Heart left ventricle (tissue), 16 donors: ENCODE data around the gene NPHP4. TPM values are rescaled to one million over a fixed set of nuclear protein-coding genes. Genes with fewer than 3 reads are reported as not detected.

Experiments used
- ATAC-seq, 4 donors: fragments of 200-7000 bp; cut with Tn5 transposase; one replicate each; pipeline ENCODE4 v1.9.1; 2020 to 2022; ENCODE audit warnings: moderate library complexity in 4 of 4, mild to moderate bottlenecking in 3 of 4, moderate number of reproducible peaks in 1 of 4
- DNase-seq, 5 donors: peaks; one replicate each; pipeline ENCODE4 v3.0.0-alpha.2; 2020
- H3K27ac ChIP-seq, 12 donors: fragments of 200-600 bp; sonication (generic) in 4 of 12; one replicate each; pipeline versions ENCODE4 v1.5.0 to v1.8.0; 2016 to 2022; ENCODE audit warnings: mild to moderate bottlenecking in 2 of 12
- H3K27me3 ChIP-seq, 9 donors: fragments of 200-600 bp; sonication (generic) in 2 of 9; one replicate each; pipeline versions ENCODE4 v1.5.1 to v1.8.0; 2016 to 2022; ENCODE audit warnings: mild to moderate bottlenecking in 3 of 9
- H3K36me3 ChIP-seq, 9 donors: fragments of 200-600 bp; sonication (generic) in 2 of 9; one replicate each; pipeline versions ENCODE4 v1.5.0 to v1.8.0; 2018 to 2022; ENCODE audit warnings: mild to moderate bottlenecking in 2 of 9
- H3K4me1 ChIP-seq, 12 donors: fragments of 200-600 bp; sonication (generic) in 4 of 12; one replicate each; pipeline versions ENCODE4 v1.5.0 to v1.8.0; 2016 to 2022; ENCODE audit warnings: mild to moderate bottlenecking in 3 of 12
- H3K4me3 ChIP-seq, 12 donors: fragments of 200-600 bp; sonication (generic) in 4 of 12; one replicate each; pipeline versions ENCODE4 v1.5.0 to v1.8.0; 2017 to 2022; ENCODE audit warnings: mild to moderate bottlenecking in 9 of 12, moderate library complexity in 4 of 12
- H3K9me3 ChIP-seq, 12 donors: fragments of 200-600 bp; sonication (generic) in 4 of 12; one replicate each; pipeline versions ENCODE4 v1.5.0 to v1.8.0; 2016 to 2022; ENCODE audit warnings: mild to moderate bottlenecking in 1 of 12
- POLR2A ChIP-seq, 2 donors: fragments of 450-650 bp; IDR thresholded peaks; one replicate each; pipeline ENCODE4 v1.6.1; 2017; ENCODE audit warnings: antibody characterized with exemption in 2 of 2, mild to moderate bottlenecking in 2 of 2, moderate library complexity in 2 of 2
- whole genome bisulfite sequencing, 4 donors: extraction: QIAGEN DNeasy Blood & Tissue Kit in 2 of 4; methylation state at CpG; one replicate each; pipeline versions ENCODE4 v1.1.5 to v1.1.7; 2013 to 2018; 5-methylcytosine and 5-hydroxymethylcytosine counted together
- intact Hi-C, 10 donors: fragments of 100-400 bp; cut with DNase I; formaldehyde crosslinking; loops; one replicate each; pipeline versions ENCODE4 v1.11.1 to v1.14.2; 2022
- polyA plus RNA-seq, 2 donors: library from polyadenylated mRNA; stranded (reverse); fragments of 200-250 nt; gene quantifications; one replicate each; pipeline ENCODE4 v1.2.3, GENCODE V29; 2013
- total RNA-seq, 9 donors: library from RNA; depleted of rRNA in 2 of 9; stranded (reverse); fragments of >200 nt in 2 of 9; fragmentation: NEBNext Ultra II Directional in 3 of 9; extraction: Animal tissue kit (Norgen Biotek cat#: 25700) in 3 of 9; gene quantifications; one replicate each; pipeline versions ENCODE4 v1.1.0 to v1.2.4, GENCODE V29; 2016 to 2023
- TF ChIP-seq, protein P1 (sequence below), 12 donors: fragments of 200-600 bp; sonication (generic) in 4 of 12; IDR thresholded peaks; one replicate each; pipeline versions ENCODE4 v1.5.0 to v1.8.0; 2018 to 2022; ENCODE audit warnings: antibody characterized with exemption in 12 of 12, mild to moderate bottlenecking in 5 of 12
- donor health status: ischemic (EF 13 %, LVEDD 7.1; RV severe dilation, severe dysfunction).
- donor health status: healthy with polysubstance abuse.
- donor health status: DM: no; HTN: yes; CAD: no.
- donor health status: DM: no; HTN: no; CAD: no.
- donor health status: ischemic (EF 25% LVEDD 6.9; RV normal size, moderate dysfunction).
- donor health status: ischemic (EF 25% LVEDD 5.7; RV mildly dilated, moderate dysfunction).
- donor health status: healthy.
- donor health status: DM: yes; HTN: yes; CAD: no.
- donor health status: ischemic (EF 35%, LVEDD 5.7; RV mildly dilated, moderate dysfunction).
- donor health status: nonischemic (EF 11% LVEDD 7.7; RV severe dilation, severe dysfunction).
- donor health status: DM: yes; HTN: yes; CAD: no.
- donor health status: PGD.
- donor health status: ischemic (EF 29% LVEDD 5.4; RV normal size, mild dysfunction).
- donor health status: nonischemic (EF 23%, LVEDD 6.1; RV moderate dilation, normal function).

The NPHP4 gene
- total and polyA plus RNA-seq, 11 donors, result 2.1 to 6.3 (median 3.1) TPM

DNA sequence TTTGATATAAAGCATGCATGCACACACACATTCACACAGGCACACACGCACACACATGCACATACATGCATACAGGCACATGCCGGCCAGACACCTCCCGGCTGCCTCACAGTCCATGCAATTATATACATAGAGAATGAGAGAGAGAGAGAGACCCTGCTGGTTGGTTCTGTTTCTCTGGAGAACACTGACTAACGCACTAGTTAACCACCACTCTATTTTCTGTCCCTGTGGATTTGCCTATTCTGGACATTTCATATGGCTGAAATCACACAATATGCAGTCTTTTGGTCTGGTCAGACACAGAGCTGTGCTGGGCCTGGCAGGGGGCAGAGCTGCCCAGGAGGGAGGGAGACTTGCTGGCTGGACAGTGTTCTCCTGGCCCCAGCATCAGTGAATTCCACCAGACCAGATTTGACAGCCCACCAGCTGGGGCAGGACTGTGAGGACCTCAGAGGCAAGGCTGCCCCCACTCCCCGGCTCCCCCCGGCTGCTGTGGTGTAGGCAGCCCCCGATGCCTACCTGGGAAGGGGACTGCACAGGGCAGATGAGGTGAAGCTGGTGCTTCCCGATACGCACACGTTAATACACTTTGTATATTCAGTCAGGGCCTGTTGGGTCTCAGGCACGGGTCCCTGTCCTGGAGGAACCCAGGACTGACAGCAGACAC, 152.2 kb downstream of the NPHP4 start:
- TF ChIP-seq, protein P1, sequence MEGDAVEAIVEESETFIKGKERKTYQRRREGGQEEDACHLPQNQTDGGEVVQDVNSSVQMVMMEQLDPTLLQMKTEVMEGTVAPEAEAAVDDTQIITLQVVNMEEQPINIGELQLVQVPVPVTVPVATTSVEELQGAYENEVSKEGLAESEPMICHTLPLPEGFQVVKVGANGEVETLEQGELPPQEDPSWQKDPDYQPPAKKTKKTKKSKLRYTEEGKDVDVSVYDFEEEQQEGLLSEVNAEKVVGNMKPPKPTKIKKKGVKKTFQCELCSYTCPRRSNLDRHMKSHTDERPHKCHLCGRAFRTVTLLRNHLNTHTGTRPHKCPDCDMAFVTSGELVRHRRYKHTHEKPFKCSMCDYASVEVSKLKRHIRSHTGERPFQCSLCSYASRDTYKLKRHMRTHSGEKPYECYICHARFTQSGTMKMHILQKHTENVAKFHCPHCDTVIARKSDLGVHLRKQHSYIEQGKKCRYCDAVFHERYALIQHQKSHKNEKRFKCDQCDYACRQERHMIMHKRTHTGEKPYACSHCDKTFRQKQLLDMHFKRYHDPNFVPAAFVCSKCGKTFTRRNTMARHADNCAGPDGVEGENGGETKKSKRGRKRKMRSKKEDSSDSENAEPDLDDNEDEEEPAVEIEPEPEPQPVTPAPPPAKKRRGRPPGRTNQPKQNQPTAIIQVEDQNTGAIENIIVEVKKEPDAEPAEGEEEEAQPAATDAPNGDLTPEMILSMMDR (IDR thresholded peaks at IDR 0.05), result no peak
- TF ChIP-seq POLR2A (IDR thresholded peaks at IDR 0.05), result no peak
- no peak for ATAC-seq
- Histone ChIP-seq H3K36me3 (no peaks in the 10 kb centered on the region), H3K27me3 (peaks cover 0 to 53% (median 7%) of the 10 kb centered on the region in 9 donors), H3K9me3 (no peaks in the 10 kb centered on the region), H3K4me3 (no peak overlapping the region), H3K27ac (no peak overlapping the region), H3K4me1 (no peaks in the 10 kb centered on the region)
- intact Hi-C loops, result no loop called here
- DNase-seq, result peak in 1 of 5 donors; percentile 40
- 76 to 91% (median 82%) methylated on average over 7 to 11 of the region's 11 CpGs for WGBS, 4 donors

DNA sequence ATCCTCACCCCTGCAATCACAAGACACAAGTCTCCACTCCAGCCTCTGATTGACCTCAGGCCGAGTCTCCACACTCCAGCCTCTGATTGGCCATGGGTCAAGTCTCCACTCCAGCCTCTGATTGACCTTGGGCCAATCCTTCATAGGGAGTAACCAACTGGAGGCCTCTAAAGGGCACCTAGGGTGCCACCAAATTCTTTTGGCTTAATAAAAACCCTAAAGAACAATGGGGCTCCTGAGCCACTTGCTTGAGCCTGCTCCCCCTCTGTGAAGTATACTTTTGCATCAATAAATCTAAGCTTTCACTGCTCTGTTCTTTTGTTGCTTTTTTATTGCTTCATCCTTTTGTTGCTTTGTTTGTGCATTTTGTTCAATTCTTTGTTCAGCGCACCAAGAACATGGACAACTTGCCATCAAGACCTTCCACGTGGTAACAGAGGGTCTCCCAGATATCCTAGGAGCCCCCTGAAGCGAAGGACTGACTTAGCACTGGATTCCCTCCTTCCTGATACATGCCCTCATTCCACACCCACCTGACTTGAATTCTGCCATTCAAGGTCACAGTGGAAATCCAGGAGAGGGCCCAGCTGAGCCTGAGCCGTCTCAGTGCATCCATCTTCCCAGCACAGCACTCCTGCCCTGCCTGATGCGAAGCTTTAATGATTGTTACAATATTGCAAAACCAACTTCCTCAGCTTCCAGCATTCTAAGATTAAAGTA, 152.9 kb downstream of the NPHP4 start:
- TF ChIP-seq, protein P1 (IDR thresholded peaks at IDR 0.05), result no peak
- no peak for TF ChIP-seq POLR2A (IDR thresholded peaks at IDR 0.05)
- peaks cover 0 to 51% (median 6%) of the 10 kb centered on the region in 9 donors for H3K27me3 ChIP-seq
- H3K36me3 ChIP-seq, result no peaks in the 10 kb centered on the region
- intact Hi-C loops, result no loop called here
- WGBS, 4 donors, result 74 to 80% (median 79%) methylated on average over 6 of the region's 6 CpGs
- no peaks in the 10 kb centered on the region for H3K4me1 ChIP-seq
- no peak overlapping the region for H3K27ac ChIP-seq
- ATAC-seq, result no peak
- no peak for DNase-seq
- no peak overlapping the region for H3K4me3 ChIP-seq
- no peaks in the 10 kb centered on the region for H3K9me3 ChIP-seq

DNA sequence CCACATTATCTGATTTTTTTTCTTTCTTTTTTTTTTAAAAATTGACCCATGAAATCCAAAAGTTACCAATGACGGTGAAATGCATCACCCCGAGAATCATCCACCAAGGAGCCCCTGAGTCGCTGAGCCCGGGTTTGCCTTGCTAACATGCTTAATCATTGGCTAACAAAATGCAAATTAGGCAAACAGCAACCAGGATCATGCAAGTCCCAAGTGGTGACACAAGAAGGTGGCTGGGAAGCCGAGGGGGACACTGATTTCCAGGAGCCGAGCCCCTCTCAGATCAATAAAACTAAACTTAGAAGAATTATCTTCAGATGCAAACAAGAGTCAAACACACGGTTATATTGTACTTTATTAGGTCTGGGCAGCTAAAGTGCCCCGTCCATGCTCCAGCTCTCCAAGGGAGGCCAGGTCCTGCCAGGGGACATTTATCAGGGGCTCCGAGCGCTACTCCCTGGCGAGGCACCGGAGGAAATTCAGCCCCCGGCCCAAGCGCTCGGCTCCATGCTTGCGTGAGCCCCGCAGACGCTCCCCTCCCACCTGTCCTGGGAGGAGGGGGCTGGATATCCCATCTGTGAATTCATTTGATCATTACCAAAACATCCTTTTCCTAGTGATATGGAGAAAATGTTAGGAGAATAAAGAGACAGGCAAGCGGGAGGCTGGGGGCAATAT, 154.1 kb downstream of the NPHP4 start:
- Histone ChIP-seq H3K27ac (no peak overlapping the region), H3K27me3 (peaks cover 0 to 52% (median 6%) of the 10 kb centered on the region in 9 donors), H3K9me3 (no peaks in the 10 kb centered on the region), H3K4me1 (no peaks in the 10 kb centered on the region), H3K4me3 (no peak overlapping the region), H3K36me3 (no peaks in the 10 kb centered on the region)
- ATAC-seq (no peak), DNase-seq (no peak)
- TF ChIP-seq POLR2A (IDR thresholded peaks at IDR 0.05), result no peak
- TF ChIP-seq, protein P1 (IDR thresholded peaks at IDR 0.05), result no peak
- WGBS, 4 donors, result 63 to 72% (median 69%) methylated on average over 13 to 19 of the region's 19 CpGs
- intact Hi-C loops, result no loop called here
